GM12891 (cell line): ENCODE results near the gene FBP2.
"Not testable (repeated sequence)": the region's sequence is repeated elsewhere in the genome, so short reads cannot be mapped to it uniquely, and the experiment has no call there.

Experiments
- POLR2A ChIP-seq: IDR thresholded peaks from 2 replicates; pipeline ENCODE4 v1.6.1; 2011; ENCODE audit warnings: low read depth, low read length, control low read depth
- POLR2AphosphoS5 ChIP-seq: IDR thresholded peaks from 2 replicates; pipeline ENCODE4 v1.6.1; 2011; ENCODE audit warnings: low read depth, low read length, control low read depth
- POU2F2 ChIP-seq: IDR thresholded peaks from 2 replicates; pipeline ENCODE4 v1.6.1; 2011; ENCODE audit warnings: low read depth, mild to moderate bottlenecking, control low read depth, low read length, moderate library complexity
- SPI1 ChIP-seq: IDR thresholded peaks from 2 replicates; pipeline ENCODE4 v1.6.1; 2011; ENCODE audit warnings: low read depth, low read length, control low read depth
- TAF1 ChIP-seq: IDR thresholded peaks from 2 replicates; pipeline ENCODE4 v1.6.1; 2011; ENCODE audit warnings: low read depth, low read length, control low read depth

DNA sequence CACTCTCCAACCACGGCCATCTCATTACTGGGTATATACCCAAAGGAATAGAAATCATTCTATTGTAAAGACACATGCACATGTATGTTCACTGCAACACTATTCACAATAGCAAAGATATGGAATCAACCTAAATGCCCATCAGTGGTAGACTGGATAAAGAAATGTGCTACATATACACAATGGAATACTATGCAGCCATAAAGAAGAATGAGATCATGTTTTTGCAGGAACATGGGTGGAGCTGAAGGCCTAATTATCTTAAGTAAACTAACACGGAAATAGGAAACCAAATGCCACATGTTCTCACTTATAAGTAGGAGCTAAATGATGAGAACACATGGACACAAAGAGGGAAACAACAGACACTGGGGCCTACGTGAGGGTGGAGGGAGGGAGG, 29.3 kb downstream of the FBP2 start:
- TF ChIP-seq SPI1, TAF1, POLR2A, POLR2AphosphoS5, POU2F2: not testable (repeated sequence)
